Esophagus squamous epithelium (tissue), 5 donors: ENCODE measurements around the gene HNF1A. TPM values are rescaled to one million over a fixed set of nuclear protein-coding genes. Genes with fewer than 3 reads are reported as not detected.

Experiments
- DNase-seq: peaks from one replicate; lab custom pipeline; 2025; lab: John Stamatoyannopoulos, UW
- H3K27ac ChIP-seq, 4 donors: fragments of 200-600 bp; sonication (generic); one replicate each; pipeline ENCODE4 v1.5.1; 2016 to 2019; ENCODE audit warnings: mild to moderate bottlenecking in 1 of 4
- H3K27me3 ChIP-seq, 4 donors: fragments of 200-600 bp; sonication (generic); 1 replicate in 3 of 4; 2 replicates in 1 of 4; pipeline versions ENCODE4 v1.5.1 to v1.6.0; 2017 to 2021; ENCODE audit warnings: antibody characterized with exemption in 1 of 4
- H3K36me3 ChIP-seq, 3 donors: fragments of 200-600 bp; sonication (generic); one replicate each; pipeline ENCODE4 v1.5.1; 2016 to 2019
- H3K4me1 ChIP-seq, 3 donors: fragments of 200-600 bp; sonication (generic); one replicate each; pipeline ENCODE4 v1.5.1; 2017 to 2019
- H3K4me3 ChIP-seq, 4 donors: fragments of 200-600 bp; sonication (generic); 1 replicate in 3 of 4; 2 replicates in 1 of 4; pipeline ENCODE4 v1.5.1; 2016 to 2019; ENCODE audit warnings: mild to moderate bottlenecking in 2 of 4, moderate library complexity in 1 of 4
- H3K9me3 ChIP-seq, 3 donors: fragments of 200-600 bp; sonication (generic); one replicate each; pipeline ENCODE4 v1.5.1; 2016 to 2019
- CTCF ChIP-seq, 6 experiments: fragments of 450-650 bp in 4 of 6; fragments of 200-600 bp in 2 of 6; sonication (generic) in 2 of 6; IDR thresholded peaks; one replicate each; pipeline ENCODE4 v1.5.1; 2016 to 2019; ENCODE audit warnings: antibody characterized with exemption in 6 of 6, mild to moderate bottlenecking in 4 of 6, moderate library complexity in 4 of 6
- POLR2A ChIP-seq, 4 donors: fragments of 450-650 bp; IDR thresholded peaks; one replicate each; pipeline ENCODE4 v1.6.1; 2017; ENCODE audit warnings: antibody characterized with exemption in 4 of 4, mild to moderate bottlenecking in 4 of 4, moderate library complexity in 3 of 4
- WGBS, 2 donors: methylation state at CpG; one replicate each; pipeline ENCODE4 v1.1.5; 2018; 5-methylcytosine and 5-hydroxymethylcytosine counted together
- intact Hi-C: fragments of 100-400 bp; cut with DNase I; formaldehyde crosslinking; loops from one replicate; pipeline ENCODE4 v1.15.0; 2022
- total RNA-seq, 4 donors: library from RNA; depleted of rRNA; stranded (reverse); fragments of >200 nt; gene quantifications; one replicate each; pipeline ENCODE4 v1.1.0, GENCODE V29; 2016
- donor health status: DM: yes; HTN: yes; CAD: no.

Gene HNF1A
- total RNA-seq, 4 donors from 2014 or later, result not detected

DNA sequence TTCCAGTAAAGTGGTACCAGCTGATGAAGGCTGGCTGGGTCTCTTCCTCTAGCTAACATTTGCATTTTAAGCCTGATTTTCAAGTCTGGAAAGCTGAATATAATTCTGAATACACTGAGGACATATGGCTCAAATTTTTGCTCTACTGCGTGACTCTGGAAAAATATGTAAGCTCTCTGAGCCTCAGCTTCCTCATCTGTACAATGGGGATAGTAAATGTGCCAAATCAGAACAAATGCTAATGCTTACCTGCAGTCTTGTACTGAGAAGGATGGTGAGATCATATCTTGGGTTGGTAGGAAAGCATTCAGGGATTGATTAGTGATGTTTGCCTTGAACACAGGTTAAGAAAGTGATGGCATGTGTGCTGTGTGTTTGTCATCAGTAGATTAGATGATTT is 14.6 kb downstream of the HNF1A start:
- no peak overlapping the region for H3K4me3 ChIP-seq
- H3K9me3 ChIP-seq, result no peaks in the 10 kb centered on the region
- no peak for DNase-seq
- H3K4me1 ChIP-seq, result no peaks in the 10 kb centered on the region
- 78 to 88% methylated on average over 1 of the region's 1 CpG for WGBS, 2 donors
- H3K27ac ChIP-seq, result no peak overlapping the region
- TF ChIP-seq CTCF (IDR thresholded peaks at IDR 0.05) (no peak), POLR2A (IDR thresholded peaks at IDR 0.05) (no peak)
- H3K27me3 ChIP-seq, result no peaks in the 10 kb centered on the region
- H3K36me3 ChIP-seq, result no peaks in the 10 kb centered on the region
- intact Hi-C loops, result no loop called here

GRCh38 chr12:120993496-120993895 is 15.2 kb downstream of the HNF1A start:
- H3K36me3 ChIP-seq, result no peaks in the 10 kb centered on the region
- no peak overlapping the region for H3K27ac ChIP-seq
- no peaks in the 10 kb centered on the region for H3K9me3 ChIP-seq
- TF ChIP-seq POLR2A (IDR thresholded peaks at IDR 0.05), result no peak
- no peak for TF ChIP-seq CTCF (IDR thresholded peaks at IDR 0.05)
- H3K27me3 ChIP-seq, result no peaks in the 10 kb centered on the region
- no peaks in the 10 kb centered on the region for H3K4me1 ChIP-seq
- no peak for DNase-seq
- intact Hi-C loops, result no loop called here
- 81 to 84% methylated on average over 10 to 11 of the region's 11 CpGs for WGBS, 2 donors
- no peak overlapping the region for H3K4me3 ChIP-seq

DNA sequence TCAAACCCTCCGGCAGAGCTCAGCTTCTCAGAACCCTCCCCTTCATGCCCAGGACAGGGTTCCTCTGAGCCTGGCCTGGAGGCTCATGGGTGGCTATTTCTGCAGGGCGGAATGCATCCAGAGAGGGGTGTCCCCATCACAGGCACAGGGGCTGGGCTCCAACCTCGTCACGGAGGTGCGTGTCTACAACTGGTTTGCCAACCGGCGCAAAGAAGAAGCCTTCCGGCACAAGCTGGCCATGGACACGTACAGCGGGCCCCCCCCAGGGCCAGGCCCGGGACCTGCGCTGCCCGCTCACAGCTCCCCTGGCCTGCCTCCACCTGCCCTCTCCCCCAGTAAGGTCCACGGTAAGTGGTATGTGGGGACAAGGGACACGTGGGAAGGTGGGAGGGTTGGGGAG is 15.7 kb downstream of the HNF1A start:
- Histone ChIP-seq H3K4me3 (no peak overlapping the region), H3K27ac (no peak overlapping the region), H3K9me3 (no peaks in the 10 kb centered on the region), H3K4me1 (no peaks in the 10 kb centered on the region), H3K27me3 (no peaks in the 10 kb centered on the region), H3K36me3 (no peaks in the 10 kb centered on the region)
- no peak for DNase-seq
- WGBS, 2 donors, result 72 to 85% methylated on average over 3 to 8 of the region's 15 CpGs
- intact Hi-C loops, result no loop called here
- TF ChIP-seq CTCF (IDR thresholded peaks at IDR 0.05), result no peak
- no peak for TF ChIP-seq POLR2A (IDR thresholded peaks at IDR 0.05)

DNA sequence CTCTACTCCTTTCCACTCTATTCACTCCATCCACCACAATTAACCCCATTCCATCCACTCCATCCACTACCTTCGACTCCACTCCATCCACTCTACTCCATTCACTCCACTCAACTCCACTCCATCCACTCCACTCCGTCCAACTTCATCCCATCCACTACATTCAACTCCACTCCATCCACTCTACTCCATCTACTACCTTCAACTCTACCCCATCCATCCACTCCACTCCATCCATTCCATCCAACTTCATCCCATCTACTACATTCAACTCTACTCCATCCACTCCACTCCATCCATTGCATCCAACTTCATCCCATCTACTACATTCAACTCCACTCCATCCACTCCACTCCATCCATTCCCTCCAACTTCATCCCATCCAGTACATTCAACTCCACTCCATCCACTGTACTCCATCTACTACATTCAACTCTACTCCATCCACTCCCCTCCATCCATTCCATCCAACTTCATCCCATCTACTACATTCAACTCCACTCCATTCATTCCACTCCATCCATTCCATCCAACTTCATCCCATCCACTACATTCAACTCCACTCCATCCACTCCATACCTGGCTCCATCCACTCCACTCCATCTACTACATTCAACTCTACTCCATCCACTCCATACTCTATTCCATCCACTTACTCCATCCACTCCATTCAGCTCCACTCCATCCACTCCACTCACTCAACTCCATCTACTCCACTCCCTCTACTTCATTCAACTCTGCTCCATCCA is 16.4 kb downstream of the HNF1A start:
- no peak overlapping the region for H3K4me3 ChIP-seq
- intact Hi-C loops, result no loop called here

More for the DNA sequence above, 16.4 kb downstream of the HNF1A start:
- no peaks in the 10 kb centered on the region for H3K9me3 ChIP-seq
- H3K27ac ChIP-seq, result no peak overlapping the region
- H3K4me1 ChIP-seq, result no peaks in the 10 kb centered on the region
- no peaks in the 10 kb centered on the region for H3K36me3 ChIP-seq
- no peak for DNase-seq
- 82 to 93% methylated on average over 2 of the region's 2 CpGs for WGBS, 2 donors
- no peaks in the 10 kb centered on the region for H3K27me3 ChIP-seq
- TF ChIP-seq POLR2A (IDR thresholded peaks at IDR 0.05) (no peak), CTCF (IDR thresholded peaks at IDR 0.05) (no peak)
